NCI-H2227 (cell line): ENCODE measurements around the gene PIGR.

Source experiments
- DNase-seq: peaks from one replicate; lab custom pipeline; 2025; ENCODE audit not compliant: unreplicated experiment; lab: John Stamatoyannopoulos, UW

The PIGR gene

GRCh38 chr1:206946261-206946660, at the start of gene PIGR:
PIGR (minus strand) TSS chr1:206946466; CDS start chr1:206940531, 5,935 bp downstream.
- no peak for DNase-seq

- DNase-seq: no peak
Measured at GRCh38 chr1:206992790-206993189, 46.5 kb upstream of the PIGR start.

GRCh38 chr1:206987873-206988272, 41.6 kb upstream of the PIGR start:
- DNase-seq: no peak

DNA sequence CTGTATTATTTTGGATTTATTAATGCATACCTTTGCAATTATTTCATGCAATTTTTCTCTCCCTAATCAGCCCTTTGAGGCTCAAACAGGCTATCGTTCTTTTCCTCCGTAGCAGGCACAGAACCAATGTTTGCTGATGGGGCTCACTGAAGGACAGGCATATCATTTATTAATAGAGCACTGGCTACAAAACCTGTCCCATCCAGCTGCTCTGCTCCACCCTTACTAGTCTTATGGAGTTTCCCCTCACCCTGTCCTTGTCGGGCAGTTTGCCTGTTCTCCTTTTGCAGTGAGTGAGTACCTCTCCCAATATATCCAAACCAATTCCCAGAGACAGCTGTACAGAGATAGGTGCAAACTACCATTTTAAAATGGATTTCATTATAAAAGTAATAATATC, 40.6 kb upstream of the PIGR start:
- DNase-seq: no peak

DNA sequence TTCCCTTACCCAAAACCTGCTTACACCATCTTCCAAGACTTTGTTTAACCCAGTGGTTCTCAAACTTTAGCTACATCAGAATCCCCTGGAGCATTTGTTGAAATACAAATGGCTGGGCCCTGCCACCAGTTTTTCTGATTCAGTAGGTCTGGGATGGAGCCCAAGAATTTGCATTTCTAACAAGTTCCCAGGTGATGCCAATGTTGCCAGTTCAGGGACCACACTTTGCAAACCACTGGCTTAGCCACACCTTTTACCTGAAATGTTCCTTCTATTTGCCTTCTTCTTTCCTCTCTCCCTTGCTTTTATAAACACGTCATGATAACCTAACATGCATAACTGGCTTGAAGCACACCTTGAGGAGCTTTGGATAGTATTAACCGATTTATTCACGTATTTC, 40.1 kb upstream of the PIGR start:
- DNase-seq: no peak

- DNase-seq: no peak
Measured at GRCh38 chr1:206985162-206985749, 39.0 kb upstream of the PIGR start.

DNA sequence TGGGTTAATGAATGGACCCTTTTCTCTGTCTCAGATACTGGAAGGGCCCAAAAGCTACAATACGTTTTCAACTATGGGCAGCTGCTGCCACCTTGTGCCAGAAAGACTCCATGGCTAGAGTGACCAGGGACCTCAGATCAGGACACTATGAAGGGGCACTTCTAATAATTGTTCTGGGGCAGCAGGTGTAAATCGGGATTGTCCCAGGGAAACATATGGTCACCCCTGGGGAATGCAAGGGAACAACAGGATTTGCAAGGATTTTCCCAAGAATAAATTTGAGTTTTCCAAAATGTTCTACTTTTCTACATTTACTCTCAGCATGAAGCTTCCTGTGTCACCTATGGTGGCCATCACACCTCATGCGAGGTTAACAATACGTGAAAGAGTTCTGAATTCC, 36.0 kb upstream of the PIGR start:
- DNase-seq: peak; percentile 48

DNA sequence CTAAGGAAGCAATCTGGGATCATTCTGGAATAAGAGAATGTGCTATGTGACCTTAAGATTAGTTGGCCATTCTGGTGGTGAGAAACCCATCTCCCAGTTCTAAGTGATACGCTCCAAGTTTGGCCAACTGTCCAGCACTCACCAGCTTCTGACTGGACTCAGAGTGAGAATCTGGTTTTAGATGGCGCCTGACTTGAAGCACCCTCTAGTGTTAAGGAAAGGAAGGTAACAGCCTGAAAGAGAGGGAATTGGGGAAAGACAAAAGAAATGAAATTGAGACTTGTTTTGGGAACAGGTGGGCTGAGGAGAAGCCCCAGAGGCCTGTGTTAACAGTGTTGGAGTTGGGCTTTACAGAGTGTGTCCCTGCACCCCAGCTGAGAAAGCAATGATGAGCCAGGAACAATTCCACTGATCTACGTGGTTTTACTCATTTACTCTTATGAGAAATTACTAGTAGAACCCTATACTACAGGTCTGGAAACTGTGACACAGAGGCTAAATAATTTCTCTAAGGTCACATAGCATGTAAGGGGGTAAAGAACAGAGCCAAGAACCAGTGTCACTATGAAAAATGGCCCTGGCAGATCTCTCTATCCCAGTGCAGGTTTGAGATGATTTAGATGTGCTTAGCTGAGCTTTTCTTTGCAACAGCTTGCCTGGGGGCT, 33.2 kb upstream of the PIGR start:
- DNase-seq: no peak

GRCh38 chr1:206978259-206978658, 32.0 kb upstream of the PIGR start:
- DNase-seq: no peak

DNA sequence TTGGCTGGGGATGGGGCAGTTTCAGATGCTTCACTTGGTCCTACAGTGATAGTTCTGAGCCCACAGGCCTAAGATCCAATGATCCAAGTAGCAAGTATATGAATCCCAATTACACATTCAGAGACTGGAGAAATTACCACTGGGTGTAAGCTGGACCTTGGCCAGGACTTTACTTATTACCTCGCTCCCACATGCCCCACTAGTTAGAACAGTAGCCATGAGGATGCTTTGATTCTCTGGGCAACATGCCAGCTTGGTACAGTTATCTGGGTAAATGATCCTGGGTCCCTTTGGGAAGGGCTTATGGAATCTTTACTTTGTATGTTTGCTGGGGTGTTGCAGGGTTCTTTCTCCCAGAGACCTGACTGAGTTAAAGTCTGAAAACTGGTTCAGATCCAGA, 29.0 kb upstream of the PIGR start:
- DNase-seq: no peak

DNA sequence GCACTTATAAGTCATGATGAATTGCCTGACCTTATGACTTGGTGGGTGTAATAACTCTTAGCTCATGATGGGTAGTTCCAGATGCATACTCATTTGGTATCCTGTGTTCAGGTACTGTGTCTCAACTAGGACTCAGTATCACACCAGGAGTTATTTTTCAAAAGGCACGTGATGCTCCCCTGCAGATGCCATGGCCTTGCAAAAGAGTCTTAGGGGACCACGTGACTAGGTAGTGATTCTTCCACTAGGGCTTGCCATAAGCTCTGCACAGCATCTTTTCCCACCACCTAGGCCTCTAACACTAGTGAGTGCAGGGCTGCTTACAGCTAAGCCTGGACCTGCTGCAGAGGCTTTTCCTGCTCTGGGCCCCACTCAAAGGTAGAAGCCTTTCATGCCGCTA, 27.9 kb upstream of the PIGR start:
- no peak for DNase-seq

DNA sequence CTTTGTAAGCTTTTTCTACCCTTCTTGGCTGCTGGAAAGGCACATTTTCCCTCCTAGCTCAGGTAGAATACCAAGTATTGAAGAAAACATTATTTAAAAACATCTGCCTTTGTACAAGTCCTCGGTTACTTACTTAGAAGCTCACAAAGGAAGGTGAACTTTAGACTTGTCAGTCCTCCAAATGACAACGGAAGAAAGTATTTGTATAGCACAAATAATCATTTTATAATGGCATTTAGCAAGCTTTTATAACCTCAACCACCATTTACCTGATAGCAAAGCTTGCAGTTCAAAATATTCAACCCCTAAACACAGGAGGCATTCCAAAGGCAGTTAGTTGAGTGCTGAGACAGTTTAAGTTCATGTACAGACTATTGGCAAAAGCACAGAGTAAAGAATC, 26.5 kb upstream of the PIGR start:
- DNase-seq: no peak

GRCh38 chr1:206971029-206971655, 24.9 kb upstream of the PIGR start:
- no peak for DNase-seq

DNA sequence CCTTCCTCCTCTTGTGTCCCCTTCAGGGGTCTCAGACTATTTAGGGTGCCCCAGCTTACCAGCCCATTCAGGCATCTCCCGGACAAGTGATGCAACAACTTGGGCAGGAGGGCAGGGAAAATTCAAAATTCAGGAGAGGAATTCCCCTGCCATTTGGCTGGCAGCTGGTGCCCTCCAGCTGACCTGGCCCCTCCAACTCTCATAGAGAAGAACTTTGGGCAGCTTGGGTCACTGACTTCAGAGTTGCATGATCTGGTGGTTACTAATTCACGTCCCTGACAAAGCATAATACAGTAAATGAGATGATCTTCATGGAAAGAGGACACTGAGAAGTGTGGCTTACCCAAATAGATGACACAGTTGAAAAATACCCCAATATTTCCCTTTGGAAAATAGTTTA, 24.2 kb upstream of the PIGR start, which contains the start of gene FCAMR:
FCAMR (minus strand) TSS at position 15 of the 400 bp plus-strand sequence. CDS start 335 bp downstream, outside the sequence.
- no peak for DNase-seq

- DNase-seq: no peak
Measured at GRCh38 chr1:206969090-206969489, 22.8 kb upstream of the PIGR start.

DNA sequence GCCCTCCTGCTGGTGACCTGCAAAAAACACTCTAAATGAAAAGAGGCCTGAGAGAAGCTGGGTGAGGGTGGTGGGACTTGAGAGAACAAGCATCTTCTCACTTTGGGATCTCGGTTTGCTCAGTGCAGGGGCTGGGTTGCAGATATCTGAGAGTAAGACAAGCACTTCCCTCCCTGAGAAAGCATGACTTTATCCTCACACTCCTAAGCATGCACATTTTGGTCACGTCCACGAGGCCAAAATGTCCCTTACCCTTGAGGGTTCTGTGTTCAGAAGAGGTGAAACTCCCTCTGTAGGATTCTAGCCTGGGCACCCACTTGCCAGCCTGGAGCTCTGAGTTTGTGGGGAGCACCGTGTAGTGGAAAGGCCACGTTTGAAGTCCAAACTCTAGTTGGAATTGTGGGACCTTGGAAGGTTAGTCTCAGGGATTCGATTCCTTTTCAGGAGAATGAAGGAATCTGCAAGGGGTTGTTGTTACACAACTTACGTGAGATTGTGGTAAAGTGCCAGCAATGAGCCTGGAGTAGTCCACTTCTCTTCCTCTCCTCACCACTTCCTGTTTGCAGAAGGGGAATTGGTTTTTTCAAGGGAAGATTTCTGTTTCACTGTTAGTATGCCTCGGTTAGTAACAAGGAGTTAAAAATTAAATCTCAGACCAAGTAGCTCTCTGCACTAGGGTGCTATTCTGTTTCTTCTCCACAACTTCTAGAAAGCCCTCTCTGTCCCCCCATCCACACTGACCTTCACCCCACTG, 21.0 kb upstream of the PIGR start:
- DNase-seq: no peak

DNA sequence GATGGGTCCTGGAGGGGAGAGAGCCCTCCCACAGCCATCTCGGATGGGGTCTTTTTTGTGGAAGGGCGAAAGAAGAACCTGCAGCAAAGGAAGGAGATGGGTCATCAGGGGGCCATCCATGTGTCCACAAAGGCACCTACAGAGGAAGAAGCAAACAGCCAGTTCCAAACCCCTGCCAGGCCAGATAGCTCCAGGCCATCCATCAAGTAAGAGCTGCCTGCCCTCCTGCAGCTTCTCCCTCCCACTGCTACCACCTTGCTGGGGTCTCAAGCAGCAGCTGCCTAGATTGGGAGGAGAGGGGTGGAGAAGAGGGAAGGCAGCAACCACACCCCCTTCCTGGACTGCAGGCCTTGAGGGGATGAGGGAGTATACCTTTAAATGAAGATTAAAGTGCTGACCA, 19.5 kb upstream of the PIGR start:
- no peak for DNase-seq

- no peak for DNase-seq
Measured at GRCh38 chr1:206963740-206964139, 17.5 kb upstream of the PIGR start.

DNA sequence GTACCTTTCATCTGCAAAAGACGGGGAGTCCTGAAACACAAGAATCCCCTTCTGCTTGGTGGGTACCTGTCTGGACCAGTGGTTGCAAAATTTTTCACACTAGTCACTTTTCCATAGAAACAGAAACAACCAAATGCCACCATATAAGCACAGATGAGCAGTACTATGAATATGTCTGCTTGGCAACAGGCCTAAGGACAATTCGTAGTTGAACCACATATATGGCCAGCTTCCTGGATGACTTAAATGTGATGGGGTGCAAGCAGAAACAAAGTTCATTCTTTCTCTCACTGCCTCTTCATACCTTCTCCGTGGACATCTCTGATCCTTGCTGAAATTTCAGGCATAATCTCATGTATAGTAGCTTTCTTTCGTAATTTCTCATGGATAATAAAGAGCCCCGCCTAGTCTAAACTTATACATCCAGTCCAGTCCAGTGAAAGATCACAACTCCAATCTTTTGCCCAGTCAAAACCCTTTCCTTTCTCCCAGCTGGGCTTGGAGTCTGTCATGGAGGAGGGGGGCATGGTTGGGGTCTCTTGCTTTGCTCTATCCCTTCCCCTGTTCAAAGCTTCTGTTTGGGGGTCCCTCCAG, 16.9 kb upstream of the PIGR start:
- DNase-seq: no peak

DNA sequence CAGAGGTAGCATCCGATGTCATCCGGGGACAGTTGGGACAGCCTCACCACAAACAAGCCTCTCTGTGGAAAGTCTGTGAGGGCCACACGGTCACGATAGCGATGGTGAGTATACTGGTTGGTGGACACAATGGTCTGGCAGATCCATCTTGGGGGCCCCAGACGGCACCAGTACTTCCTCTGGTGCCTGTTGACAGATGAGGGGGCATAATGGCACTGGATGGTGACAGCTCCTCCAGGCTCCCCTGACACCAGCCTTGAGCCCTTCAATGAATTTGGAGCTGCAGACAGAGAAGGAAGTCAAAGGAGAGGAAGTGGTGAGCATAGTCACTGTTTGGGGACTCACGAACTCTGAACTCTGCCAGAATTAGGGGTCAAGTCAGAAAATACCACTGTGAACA, 16.0 kb upstream of the PIGR start:
- DNase-seq: no peak

GRCh38 chr1:206961668-206962067, 15.4 kb upstream of the PIGR start:
- no peak for DNase-seq
